ENCODE data around the gene SLC41A1. TPM values are rescaled to one million over a fixed set of nuclear protein-coding genes. Genes with fewer than 3 reads are reported as not detected.

Gene SLC41A1
- total RNA-seq, 2 donors from 2014 or later, result 17.1 to 32.8 TPM

DNA sequence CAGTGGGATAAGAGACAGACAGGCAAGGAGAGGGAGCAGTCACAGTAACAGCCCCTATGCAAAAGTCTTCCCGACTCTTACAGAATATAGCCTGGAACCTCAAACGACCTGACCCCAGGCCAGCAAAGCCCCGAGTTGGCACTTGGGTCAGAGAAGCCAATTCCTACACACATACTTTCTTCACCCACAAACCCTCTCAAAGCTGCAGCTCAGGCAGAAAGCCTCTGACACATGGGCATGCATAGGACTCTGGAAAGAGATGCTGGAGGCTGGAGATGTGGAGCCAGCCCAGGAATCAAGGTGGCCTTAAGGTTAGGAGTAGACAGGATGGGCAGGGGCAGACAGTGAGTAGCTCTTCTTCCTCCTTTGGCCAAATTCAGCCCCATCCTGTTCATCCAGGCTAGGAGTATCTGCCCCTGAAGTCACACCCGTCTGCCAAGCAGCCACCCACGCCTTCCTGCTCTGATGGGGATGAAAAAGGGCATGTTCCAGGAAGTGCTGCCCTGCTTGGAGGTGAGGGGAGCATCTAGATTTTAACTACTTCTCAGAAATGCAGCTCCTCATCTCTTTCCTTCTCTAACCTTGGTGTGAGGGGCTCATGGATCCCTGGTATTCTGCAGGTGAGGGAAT is 7.8 kb downstream of the SLC41A1 start:
- Histone ChIP-seq H3K36me3 (ENCODE audit: control insufficient read depth, insufficient read depth, low read length) (peaks cover 11% of the 10 kb centered on the region), H3K9me3 (ENCODE audit: control insufficient read depth, low read length) (no peaks in the 10 kb centered on the region), H3K4me3 (ENCODE audit: low read length) (no peak overlapping the region), H3K9ac (ENCODE audit: extremely low read depth, low read length, poor library complexity, severe bottlenecking) (no peak overlapping the region), H3K27me3 (ENCODE audit: control insufficient read depth, insufficient read depth, low read length, poor library complexity, severe bottlenecking) (no peaks in the 10 kb centered on the region), H3K4me1 (ENCODE audit: control insufficient read depth, insufficient read depth, low read length) (no peaks in the 10 kb centered on the region), H3K27ac (ENCODE audit: low read depth, low read length) (no peak overlapping the region)
- H3K4me3 Mint-ChIP-seq, result no peak overlapping the region
- peaks cover 1% of the 10 kb centered on the region for H3K9me3 Mint-ChIP-seq
- WGBS, 2 experiments (ENCODE audit: insufficient coverage in 1 of 2, insufficient read length in 1 of 2), result 85 to 95% methylated on average over 3 to 5 of the region's 5 CpGs
- H3K27ac Mint-ChIP-seq, result no peak overlapping the region
- peaks cover 15% of the 10 kb centered on the region for H3K4me1 Mint-ChIP-seq
- peaks cover 19% of the 10 kb centered on the region for H3K36me3 Mint-ChIP-seq (ENCODE audit: low read depth)
- no peaks in the 10 kb centered on the region for H3K27me3 Mint-ChIP-seq (ENCODE audit: insufficient read depth)
- DNase-seq, result no peak
- TF ChIP-seq, protein P1, sequence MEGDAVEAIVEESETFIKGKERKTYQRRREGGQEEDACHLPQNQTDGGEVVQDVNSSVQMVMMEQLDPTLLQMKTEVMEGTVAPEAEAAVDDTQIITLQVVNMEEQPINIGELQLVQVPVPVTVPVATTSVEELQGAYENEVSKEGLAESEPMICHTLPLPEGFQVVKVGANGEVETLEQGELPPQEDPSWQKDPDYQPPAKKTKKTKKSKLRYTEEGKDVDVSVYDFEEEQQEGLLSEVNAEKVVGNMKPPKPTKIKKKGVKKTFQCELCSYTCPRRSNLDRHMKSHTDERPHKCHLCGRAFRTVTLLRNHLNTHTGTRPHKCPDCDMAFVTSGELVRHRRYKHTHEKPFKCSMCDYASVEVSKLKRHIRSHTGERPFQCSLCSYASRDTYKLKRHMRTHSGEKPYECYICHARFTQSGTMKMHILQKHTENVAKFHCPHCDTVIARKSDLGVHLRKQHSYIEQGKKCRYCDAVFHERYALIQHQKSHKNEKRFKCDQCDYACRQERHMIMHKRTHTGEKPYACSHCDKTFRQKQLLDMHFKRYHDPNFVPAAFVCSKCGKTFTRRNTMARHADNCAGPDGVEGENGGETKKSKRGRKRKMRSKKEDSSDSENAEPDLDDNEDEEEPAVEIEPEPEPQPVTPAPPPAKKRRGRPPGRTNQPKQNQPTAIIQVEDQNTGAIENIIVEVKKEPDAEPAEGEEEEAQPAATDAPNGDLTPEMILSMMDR (conservative IDR thresholded peaks at IDR 0.05), result no peak

DNA sequence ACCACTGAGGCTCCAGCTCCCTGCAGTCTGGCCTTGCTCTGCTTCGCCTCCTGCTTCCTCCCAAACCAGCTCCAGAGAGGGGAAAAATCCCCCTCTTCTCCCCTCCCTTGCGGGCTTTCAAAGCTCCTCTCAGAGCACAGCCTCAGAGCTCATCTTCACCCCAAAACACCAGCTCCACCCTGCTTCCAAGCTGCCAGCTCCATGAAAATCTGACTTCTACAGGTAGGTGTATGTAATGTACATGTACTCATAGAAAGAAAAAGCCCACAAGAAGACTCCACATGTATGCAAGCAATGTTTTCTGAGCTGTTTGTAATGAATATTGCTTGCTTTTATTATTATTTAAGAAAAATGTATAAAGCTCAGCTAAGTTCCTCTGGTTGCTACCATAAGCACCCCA is 8.4 kb downstream of the SLC41A1 start:
- Mint-ChIP-seq H3K27me3 (ENCODE audit: insufficient read depth) (no peaks in the 10 kb centered on the region), H3K4me3 (no peak overlapping the region), H3K36me3 (ENCODE audit: low read depth) (peaks cover 16% of the 10 kb centered on the region), H3K9me3 (peaks cover 1% of the 10 kb centered on the region), H3K27ac (no peak overlapping the region), H3K4me1 (peaks cover 17% of the 10 kb centered on the region)
- Histone ChIP-seq H3K9me3 (ENCODE audit: control insufficient read depth, low read length) (no peaks in the 10 kb centered on the region), H3K4me1 (ENCODE audit: control insufficient read depth, insufficient read depth, low read length) (no peaks in the 10 kb centered on the region), H3K27me3 (ENCODE audit: control insufficient read depth, insufficient read depth, low read length, poor library complexity, severe bottlenecking) (no peaks in the 10 kb centered on the region), H3K4me3 (ENCODE audit: low read length) (no peak overlapping the region), H3K36me3 (ENCODE audit: control insufficient read depth, insufficient read depth, low read length) (peaks cover 9% of the 10 kb centered on the region), H3K9ac (ENCODE audit: extremely low read depth, low read length, poor library complexity, severe bottlenecking) (no peak overlapping the region), H3K27ac (ENCODE audit: low read depth, low read length) (no peak overlapping the region)
- 96% methylated on average over 2 of the region's 2 CpGs; no CpG with 5 or more reads in 1 of the 2 experiments for WGBS, 2 experiments (ENCODE audit: insufficient coverage in 1 of 2, insufficient read length in 1 of 2)
- no peak for DNase-seq
- TF ChIP-seq, protein P1 (conservative IDR thresholded peaks at IDR 0.05), result no peak

DNA sequence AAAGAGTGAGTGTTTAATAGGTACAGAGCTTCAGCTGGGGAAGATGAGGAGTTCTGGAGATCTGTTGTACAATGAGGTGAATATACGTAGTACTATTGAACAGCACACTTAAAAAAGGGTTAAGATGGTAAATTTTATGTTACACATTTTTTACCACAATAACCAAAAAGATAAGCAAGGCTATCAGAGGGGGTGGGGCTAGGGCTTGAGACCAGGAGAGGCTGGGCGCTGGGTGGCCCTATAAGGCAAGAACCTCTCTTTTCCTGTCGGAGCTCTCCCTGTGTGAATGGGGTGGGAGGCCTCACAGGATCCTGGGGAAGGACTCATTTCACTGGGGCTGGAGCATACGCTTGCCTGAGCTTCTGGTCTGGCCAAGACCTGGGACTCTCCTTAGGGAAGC is 9.0 kb downstream of the SLC41A1 start:
- Histone ChIP-seq H3K27ac (ENCODE audit: low read depth, low read length) (no peak overlapping the region), H3K4me3 (ENCODE audit: low read length) (no peak overlapping the region), H3K36me3 (ENCODE audit: control insufficient read depth, insufficient read depth, low read length) (peaks cover 7% of the 10 kb centered on the region), H3K9ac (ENCODE audit: extremely low read depth, low read length, poor library complexity, severe bottlenecking) (no peak overlapping the region), H3K9me3 (ENCODE audit: control insufficient read depth, low read length) (no peaks in the 10 kb centered on the region), H3K27me3 (ENCODE audit: control insufficient read depth, insufficient read depth, low read length, poor library complexity, severe bottlenecking) (no peaks in the 10 kb centered on the region), H3K4me1 (ENCODE audit: control insufficient read depth, insufficient read depth, low read length) (peaks cover under 1% of the 10 kb centered on the region)
- Mint-ChIP-seq H3K9me3 (peaks cover 1% of the 10 kb centered on the region), H3K27ac (no peak overlapping the region), H3K27me3 (ENCODE audit: insufficient read depth) (no peaks in the 10 kb centered on the region), H3K4me3 (no peak overlapping the region), H3K36me3 (ENCODE audit: low read depth) (peaks cover 13% of the 10 kb centered on the region), H3K4me1 (peaks cover 18% of the 10 kb centered on the region)
- TF ChIP-seq, protein P1 (conservative IDR thresholded peaks at IDR 0.05), result no peak
- 0 to 74% methylated on average over 1 to 4 of the region's 4 CpGs for WGBS, 2 experiments (ENCODE audit: insufficient coverage in 1 of 2, insufficient read length in 1 of 2)
- DNase-seq, result no peak
